ENCODE measurements around the gene TMEM239. TPM values are rescaled to one million over a fixed set of nuclear protein-coding genes. Genes with fewer than 3 reads are reported as not detected.

The TMEM239 gene
- total RNA-seq, 1 donor from 2014 or later = not detected

GRCh38 chr20:2801286-2801728 is 14.9 kb upstream of the TMEM239 start:
- no peak for TF ChIP-seq CTCF (IDR thresholded peaks at IDR 0.05; ENCODE audit: insufficient read depth, low read length, poor library complexity, severe bottlenecking)
- Histone ChIP-seq H3K4me3 (ENCODE audit: low read depth, low read length) (no peak overlapping the region), H3K27me3 (ENCODE audit: control insufficient read depth, insufficient read depth, low read length) (peaks cover 70% of the 10 kb centered on the region), H3K36me3 (ENCODE audit: control insufficient read depth, insufficient read depth, low read length) (no peaks in the 10 kb centered on the region)
- DNase-seq (ENCODE audit: low read depth) = no peak

- TF ChIP-seq CTCF (IDR thresholded peaks at IDR 0.05; ENCODE audit: insufficient read depth, low read length, poor library complexity, severe bottlenecking) = no peak
- peaks cover 66% of the 10 kb centered on the region for H3K27me3 ChIP-seq (ENCODE audit: control insufficient read depth, insufficient read depth, low read length)
- no peaks in the 10 kb centered on the region for H3K36me3 ChIP-seq (ENCODE audit: control insufficient read depth, insufficient read depth, low read length)
- H3K4me3 ChIP-seq (ENCODE audit: low read depth, low read length) = no peak overlapping the region
- no peak for DNase-seq (ENCODE audit: low read depth)
Measured at GRCh38 chr20:2804041-2804828, 11.9 kb upstream of the TMEM239 start.

GRCh38 chr20:2804852-2805688 is 11.1 kb upstream of the TMEM239 start:
- DNase-seq (ENCODE audit: low read depth) = no peak
- H3K36me3 ChIP-seq (ENCODE audit: control insufficient read depth, insufficient read depth, low read length) = no peaks in the 10 kb centered on the region
- no peak for TF ChIP-seq CTCF (IDR thresholded peaks at IDR 0.05; ENCODE audit: insufficient read depth, low read length, poor library complexity, severe bottlenecking)
- H3K27me3 ChIP-seq (ENCODE audit: control insufficient read depth, insufficient read depth, low read length) = peaks cover 57% of the 10 kb centered on the region
- no peak overlapping the region for H3K4me3 ChIP-seq (ENCODE audit: low read depth, low read length)

- TF ChIP-seq CTCF (IDR thresholded peaks at IDR 0.05; ENCODE audit: insufficient read depth, low read length, poor library complexity, severe bottlenecking) = no peak
- peaks cover 51% of the 10 kb centered on the region for H3K27me3 ChIP-seq (ENCODE audit: control insufficient read depth, insufficient read depth, low read length)
- DNase-seq (ENCODE audit: low read depth) = no peak
- H3K36me3 ChIP-seq (ENCODE audit: control insufficient read depth, insufficient read depth, low read length) = no peaks in the 10 kb centered on the region
- no peak overlapping the region for H3K4me3 ChIP-seq (ENCODE audit: low read depth, low read length)
Measured at GRCh38 chr20:2805689-2806350, 10.3 kb upstream of the TMEM239 start.

- no peaks in the 10 kb centered on the region for H3K36me3 ChIP-seq (ENCODE audit: control insufficient read depth, insufficient read depth, low read length)
- no peak for TF ChIP-seq CTCF (IDR thresholded peaks at IDR 0.05; ENCODE audit: insufficient read depth, low read length, poor library complexity, severe bottlenecking)
- no peak for DNase-seq (ENCODE audit: low read depth)
- peaks cover 46% of the 10 kb centered on the region for H3K27me3 ChIP-seq (ENCODE audit: control insufficient read depth, insufficient read depth, low read length)
- H3K4me3 ChIP-seq (ENCODE audit: low read depth, low read length) = no peak overlapping the region
Measured at GRCh38 chr20:2806351-2806701, 9.8 kb upstream of the TMEM239 start.

Data from kidney epithelial cell (primary cell).